ENCODE data around the gene CACNA1H. TPM values are rescaled to one million over a fixed set of nuclear protein-coding genes. Genes with fewer than 3 reads are reported as not detected.

CACNA1H gene
- polyA plus RNA-seq, 10 donors = 30.7 to 52.0 (median 36.2) TPM

DNA sequence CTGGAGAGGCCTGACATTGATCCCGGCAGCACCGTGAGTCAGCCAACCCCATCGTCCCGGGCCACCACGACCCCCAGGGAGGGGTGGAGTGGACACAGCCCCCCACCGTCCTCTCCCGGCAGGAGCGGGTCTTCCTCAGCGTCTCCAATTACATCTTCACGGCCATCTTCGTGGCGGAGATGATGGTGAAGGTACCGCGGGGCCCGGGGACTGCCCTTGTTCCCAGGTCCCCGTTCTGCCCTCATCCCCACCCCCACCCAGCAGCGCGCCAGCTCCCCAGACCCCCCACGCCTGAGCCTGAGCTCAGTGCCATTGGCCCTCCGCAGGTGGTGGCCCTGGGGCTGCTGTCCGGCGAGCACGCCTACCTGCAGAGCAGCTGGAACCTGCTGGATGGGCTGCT lies 57.6 kb downstream of the CACNA1H start:
- DNase-seq = no peak

DNA sequence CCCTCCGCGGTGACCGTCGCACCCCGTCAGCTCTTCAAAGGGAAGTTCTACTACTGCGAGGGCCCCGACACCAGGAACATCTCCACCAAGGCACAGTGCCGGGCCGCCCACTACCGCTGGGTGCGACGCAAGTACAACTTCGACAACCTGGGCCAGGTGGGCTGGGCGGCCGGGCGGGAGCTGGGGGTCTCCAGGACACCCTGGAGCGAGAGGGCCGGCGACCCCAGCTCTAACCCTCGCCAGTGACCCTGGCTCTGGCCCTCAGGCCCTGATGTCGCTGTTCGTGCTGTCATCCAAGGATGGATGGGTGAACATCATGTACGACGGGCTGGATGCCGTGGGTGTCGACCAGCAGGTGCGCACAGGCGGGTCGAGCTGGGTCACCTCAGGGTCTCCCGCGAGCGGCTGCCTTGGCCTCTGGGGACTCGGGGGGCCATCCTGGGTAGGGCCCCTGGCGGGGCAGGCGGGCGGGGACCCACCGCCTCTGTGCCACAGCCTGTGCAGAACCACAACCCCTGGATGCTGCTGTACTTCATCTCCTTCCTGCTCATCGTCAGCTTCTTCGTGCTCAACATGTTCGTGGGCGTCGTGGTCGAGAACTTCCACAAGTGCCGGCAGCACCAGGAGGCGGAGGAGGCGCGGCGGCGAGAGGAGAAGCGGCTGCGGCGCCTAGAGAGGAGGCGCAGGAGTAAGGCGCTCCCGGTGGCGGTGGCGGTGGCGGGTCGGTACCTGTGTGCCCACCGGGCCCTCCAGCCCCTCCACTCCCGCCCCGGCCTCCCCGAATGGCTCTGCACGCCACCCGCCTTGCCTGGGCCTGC lies 58.8 kb downstream of the CACNA1H start:
- DNase-seq = no peak

DNA sequence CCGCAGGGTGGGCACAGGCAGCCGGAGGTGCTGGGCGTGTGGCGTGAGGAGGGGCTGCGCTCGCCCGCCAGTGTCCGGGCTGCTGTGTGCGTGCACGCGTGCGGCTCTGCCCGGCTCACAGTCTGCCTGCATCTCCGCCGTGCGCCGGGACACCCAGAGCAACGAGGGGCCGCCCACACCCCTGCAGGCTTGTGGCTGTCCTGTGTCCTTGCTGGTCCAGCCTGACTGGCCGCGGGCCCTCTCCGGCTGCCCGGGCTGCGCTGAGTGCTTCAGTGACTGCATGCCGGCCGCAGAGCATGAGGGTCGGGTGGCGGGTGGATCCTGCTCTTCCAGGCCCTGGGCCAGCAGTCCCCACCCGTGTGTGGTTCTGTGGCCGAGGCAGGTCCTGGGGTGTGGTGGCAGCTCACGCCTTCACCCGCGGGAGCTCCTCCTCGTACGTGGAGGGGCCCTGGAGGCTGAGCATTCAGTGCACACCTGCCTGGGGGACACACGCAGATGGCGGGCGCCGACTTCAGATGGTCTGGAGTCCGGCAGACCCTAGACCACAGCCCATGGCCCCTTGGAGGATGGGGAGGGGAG lies 59.8 kb downstream of the CACNA1H start:
- DNase-seq = no peak

DNA sequence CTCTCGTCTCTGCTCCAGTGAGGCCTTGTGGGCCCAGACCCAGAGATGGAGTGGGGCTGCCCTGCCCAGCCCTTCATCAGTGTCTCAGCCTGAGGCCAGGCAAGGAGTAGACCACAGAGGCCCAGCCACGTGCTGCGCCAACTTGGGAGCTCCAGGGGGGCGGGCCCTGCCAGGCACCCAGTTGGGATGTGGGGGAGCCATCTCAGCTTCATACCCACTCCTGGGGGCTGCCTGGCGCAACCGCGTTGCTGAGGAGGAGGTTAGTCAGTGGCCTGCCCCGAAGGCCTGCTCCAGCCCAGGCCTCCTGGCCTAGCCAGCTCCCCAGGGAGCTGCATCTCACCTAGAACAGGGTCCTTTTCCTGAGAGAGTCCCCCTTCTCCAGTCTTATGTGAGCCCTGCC lies 60.3 kb downstream of the CACNA1H start:
- DNase-seq = no peak

DNA sequence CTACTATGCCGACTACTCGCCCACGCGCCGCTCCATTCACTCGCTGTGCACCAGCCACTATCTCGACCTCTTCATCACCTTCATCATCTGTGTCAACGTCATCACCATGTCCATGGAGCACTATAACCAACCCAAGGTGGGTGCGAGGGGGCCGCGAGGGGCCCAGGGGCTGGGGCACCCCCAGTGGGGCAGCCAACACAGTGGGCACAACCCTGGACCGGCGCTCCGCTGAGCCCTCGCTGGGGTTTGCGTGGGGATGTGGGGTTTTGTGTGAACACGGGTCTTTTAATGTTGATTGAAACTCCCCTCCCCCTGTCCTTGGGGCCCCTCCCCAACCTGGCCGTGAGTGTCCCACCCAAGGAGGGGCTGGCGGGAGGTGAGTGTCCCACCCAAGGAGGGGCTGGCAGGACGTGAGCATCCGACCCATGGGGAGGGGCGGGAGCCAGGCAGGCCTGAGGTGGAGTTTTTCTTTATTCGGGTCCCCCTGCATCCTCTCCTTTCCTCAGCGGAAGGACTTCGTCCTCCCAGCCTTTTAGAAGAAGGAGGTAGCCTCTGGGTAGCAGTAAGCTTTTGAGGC lies 61.0 kb downstream of the CACNA1H start:
- DNase-seq = no peak

DNA sequence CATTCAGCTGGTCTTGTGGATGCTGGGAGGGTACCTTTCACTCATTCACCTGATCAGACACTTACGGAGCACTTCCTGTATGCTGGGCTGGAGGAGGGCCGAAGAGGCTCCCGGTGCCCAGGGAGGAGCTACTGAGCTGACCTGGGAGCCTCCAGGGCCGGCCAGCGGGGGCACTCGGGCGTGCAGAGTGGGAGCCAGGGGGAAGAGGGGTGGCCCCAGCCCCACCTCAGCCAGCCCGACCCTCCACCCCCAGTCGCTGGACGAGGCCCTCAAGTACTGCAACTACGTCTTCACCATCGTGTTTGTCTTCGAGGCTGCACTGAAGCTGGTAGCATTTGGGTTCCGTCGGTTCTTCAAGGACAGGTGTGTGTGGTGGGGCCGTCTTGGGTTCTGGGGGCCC lies 61.8 kb downstream of the CACNA1H start:
- no peak for DNase-seq

DNA sequence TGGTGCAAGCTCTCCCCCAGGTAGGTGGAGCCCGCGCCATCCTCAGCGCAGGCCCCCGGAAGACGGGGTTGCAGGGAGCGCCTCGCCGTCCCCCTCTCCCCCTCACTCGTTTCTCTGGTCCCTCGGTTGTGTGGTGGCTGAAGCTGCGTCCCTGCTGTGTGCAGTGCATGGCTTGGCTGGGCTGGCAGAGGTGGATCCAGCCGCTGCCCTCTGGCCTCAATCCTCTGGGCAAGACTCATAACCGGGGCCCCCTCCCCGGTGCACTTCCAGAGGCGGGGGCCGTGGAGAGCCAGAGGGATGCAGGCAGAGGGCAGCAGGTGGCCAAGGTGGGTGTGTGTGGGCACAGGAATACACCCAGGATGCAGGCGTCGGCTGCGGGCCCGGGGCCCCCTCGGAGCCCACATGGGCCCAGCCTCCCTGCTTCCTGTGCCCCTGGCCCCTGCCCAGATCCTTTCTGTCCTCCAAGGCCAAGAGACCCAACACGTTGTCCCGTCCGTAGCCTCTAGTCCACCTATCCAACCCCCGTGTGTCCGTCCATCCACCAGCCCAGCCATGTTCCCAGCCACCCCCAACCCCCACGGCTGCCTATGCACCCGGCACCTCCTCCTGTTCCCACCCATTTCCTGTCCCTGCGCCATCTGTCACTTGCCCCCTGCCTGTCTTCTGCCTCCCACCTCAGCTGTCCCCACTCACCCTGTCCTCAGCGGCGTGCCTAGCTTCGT lies 62.8 kb downstream of the CACNA1H start:
- DNase-seq = no peak

DNA sequence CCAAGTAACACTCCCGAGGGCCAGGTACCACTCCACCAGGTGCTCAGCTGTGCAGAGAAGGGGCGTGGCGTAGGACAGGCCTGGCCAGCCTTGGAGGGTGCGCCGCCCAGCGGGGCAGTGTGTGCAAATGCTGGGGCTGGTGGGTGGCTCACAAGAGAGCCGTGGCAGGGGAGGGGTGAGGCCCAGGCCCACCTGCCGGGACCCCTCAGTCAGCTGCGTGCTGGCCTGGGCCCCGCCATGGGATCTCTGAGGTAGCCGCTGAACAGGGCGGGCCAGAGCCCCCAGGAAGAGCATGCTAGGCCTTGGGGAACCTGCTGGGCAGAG lies 63.4 kb downstream of the CACNA1H start:
- DNase-seq = no peak

DNA sequence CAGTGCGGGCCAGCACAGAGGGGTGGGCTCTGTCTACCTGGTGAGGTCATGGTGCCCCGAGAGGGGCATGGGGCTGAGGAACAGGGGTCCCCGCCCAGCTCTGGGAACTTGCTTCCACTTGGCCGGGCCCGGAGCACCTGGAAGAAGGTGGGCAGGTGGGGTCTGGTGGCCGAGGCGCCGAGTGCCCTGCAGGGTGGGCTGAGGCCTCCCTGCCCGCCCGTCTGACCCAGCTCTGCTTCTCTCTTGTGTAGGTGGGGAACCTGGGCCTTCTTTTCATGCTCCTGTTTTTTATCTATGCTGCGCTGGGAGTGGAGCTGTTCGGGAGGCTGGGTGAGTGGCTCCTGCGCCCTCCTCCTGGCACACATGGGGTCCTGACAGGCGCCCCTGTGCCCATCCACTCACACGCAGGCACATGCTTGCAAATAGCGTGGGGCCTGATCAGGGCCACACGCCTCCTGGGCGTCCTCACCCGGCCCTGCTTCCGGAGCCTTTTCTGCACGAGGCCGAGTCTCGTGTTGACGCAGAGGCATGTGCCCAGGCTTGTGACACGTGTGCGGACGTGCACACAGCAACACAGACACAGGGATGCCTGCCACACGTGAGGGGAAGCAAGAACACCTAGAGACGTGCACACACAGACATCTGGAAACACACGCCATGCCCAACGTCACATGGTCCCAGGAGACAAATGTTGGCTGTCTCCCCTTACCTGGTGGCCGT lies 63.9 kb downstream of the CACNA1H start:
- no peak for DNase-seq

DNA sequence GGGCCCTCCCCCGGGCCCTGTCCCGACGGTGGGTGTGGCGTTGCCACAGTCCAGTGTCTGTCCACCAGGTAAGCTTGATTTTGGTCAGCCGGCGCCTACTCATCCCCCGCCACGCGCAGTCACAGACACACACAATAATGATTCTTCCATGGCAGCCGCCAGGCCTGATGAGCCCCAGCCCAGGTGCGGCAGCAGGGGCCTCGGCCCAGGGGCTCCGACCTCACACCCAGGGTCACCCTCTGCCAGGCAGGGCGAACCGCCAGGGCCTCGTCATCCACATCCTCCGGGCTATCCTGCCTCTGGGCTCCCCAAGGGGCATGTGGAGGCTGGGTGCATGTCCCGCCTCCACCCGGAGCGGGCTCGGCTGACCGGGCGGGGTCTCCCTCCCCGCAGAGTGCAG lies 64.6 kb downstream of the CACNA1H start:
- DNase-seq = no peak

DNA sequence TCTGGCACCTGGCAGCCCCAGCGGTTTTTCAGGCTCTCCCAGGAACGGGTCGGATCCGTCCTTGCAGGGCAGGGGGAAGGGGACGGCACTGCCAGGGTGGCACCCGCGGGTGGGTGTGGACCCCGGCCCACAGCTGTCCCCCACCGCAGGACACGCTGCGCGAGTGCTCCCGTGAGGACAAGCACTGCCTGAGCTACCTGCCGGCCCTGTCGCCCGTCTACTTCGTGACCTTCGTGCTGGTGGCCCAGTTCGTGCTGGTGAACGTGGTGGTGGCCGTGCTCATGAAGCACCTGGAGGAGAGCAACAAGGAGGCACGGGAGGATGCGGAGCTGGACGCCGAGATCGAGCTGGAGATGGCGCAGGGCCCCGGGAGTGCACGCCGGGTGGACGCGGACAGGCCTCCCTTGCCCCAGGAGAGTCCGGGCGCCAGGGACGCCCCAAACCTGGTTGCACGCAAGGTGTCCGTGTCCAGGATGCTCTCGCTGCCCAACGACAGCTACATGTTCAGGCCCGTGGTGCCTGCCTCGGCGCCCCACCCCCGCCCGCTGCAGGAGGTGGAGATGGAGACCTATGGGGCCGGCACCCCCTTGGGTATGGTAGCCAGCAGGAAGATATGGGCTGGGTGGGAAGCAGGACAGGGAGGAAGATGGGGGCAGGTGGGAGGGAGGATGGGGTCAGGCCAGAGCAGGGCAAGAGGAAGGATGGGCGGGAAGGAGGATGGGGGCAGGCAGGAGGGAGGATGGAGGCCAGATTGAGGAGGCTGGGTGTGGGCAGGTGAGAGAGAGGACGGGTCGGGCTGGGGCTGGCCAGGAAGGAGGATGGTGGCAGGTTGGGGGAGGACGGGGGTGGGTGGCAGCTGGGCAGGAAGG lies 65.4 kb downstream of the CACNA1H start:
- DNase-seq = no peak

DNA sequence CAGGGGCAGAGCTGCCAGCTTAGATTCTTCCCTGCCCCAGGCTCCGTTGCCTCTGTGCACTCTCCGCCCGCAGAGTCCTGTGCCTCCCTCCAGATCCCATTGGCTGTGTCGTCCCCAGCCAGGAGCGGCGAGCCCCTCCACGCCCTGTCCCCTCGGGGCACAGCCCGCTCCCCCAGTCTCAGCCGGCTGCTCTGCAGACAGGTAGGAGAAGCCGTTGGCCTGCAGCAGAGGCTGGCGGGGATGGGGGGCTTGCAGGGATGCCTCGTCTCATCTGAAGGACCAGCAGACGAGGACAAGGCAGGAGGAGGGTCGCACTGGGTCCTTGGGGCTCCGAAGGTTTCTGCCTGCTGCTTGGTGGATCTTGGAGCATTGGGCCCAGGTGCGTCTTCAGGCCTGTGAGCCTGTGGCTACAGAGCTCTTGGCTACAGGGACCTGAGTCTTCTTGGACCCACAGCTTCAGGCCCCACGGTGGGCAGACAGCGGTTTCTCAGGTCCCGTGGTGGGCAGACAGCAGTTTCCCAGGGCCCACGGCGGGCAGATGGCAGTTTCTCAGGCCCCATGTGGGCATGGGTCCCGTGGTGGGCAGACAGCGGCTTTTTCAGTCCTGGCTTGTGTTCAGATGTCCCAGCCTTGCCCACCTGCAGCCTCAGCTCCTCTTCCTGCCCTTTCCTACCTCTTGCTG lies 66.2 kb downstream of the CACNA1H start:
- no peak for DNase-seq

DNA sequence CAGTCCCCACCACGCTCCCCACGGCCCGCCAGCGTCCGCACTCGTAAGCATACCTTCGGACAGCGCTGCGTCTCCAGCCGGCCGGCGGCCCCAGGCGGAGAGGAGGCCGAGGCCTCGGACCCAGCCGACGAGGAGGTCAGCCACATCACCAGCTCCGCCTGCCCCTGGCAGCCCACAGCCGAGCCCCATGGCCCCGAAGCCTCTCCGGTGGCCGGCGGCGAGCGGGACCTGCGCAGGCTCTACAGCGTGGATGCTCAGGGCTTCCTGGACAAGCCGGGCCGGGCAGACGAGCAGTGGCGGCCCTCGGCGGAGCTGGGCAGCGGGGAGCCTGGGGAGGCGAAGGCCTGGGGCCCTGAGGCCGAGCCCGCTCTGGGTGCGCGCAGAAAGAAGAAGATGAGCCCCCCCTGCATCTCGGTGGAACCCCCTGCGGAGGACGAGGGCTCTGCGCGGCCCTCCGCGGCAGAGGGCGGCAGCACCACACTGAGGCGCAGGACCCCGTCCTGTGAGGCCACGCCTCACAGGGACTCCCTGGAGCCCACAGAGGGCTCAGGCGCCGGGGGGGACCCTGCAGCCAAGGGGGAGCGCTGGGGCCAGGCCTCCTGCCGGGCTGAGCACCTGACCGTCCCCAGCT lies 67.3 kb downstream of the CACNA1H start:
- DNase-seq = no peak

DNA sequence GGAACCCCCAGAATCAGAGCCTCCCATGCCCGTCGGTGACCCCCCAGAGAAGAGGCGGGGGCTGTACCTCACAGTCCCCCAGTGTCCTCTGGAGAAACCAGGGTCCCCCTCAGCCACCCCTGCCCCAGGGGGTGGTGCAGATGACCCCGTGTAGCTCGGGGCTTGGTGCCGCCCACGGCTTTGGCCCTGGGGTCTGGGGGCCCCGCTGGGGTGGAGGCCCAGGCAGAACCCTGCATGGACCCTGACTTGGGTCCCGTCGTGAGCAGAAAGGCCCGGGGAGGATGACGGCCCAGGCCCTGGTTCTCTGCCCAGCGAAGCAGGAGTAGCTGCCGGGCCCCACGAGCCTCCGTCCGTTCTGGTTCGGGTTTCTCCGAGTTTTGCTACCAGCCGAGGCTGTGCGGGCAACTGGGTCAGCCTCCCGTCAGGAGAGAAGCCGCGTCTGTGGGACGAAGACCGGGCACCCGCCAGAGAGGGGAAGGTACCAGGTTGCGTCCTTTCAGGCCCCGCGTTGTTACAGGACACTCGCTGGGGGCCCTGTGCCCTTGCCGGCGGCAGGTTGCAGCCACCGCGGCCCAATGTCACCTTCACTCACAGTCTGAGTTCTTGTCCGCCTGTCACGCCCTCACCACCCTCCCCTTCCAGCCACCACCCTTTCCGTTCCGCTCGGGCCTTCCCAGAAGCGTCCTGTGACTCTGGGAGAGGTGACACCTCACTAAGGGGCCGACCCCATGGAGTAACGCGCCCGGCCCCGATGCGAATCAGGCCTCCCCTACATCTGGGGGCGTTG lies 68.1 kb downstream of the CACNA1H start:
- DNase-seq = no peak

DNA sequence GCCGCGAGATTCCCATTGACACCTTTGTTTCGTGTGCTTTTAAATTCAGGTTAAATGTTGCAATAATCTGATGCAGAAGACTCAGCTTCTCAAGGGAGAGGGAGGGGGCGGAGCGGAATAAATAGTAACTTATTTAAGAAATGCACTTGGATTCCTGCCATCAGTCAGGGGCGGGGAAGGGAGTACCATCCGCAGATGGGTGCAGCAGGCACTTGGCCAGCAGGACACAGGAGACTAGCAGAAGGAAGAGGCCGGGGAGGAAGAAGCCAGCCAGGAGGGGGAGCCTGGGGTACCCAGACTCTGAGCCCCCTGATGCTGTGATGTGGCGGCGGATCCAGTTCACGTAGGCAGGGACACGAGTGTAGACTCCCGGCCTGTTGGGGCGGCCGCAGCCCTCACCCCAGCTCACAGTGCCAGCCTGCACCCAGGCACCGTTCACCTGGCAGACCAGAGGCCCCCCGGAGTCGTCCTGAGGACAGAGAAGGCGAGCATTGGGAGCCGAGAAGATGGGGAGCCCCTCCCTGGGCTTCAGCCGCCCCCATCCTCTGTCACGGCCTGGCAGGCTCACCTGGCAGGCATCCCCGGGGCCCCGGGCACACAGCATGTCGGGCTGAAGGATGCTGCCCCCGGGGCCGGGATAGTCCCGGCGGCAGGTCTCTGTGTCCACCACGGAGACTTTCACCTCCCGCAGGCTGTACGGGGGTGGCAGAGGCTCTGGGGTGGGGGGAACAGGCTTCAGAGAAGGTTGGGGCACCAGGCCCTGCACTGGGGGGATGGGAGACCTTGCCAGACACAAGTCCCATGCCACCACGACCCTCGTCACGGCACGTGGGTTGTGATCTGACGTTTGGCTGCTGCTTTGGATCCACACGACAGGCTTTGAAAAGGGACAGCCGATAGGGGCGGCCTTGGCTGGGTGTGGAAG lies 69.0 kb downstream of the CACNA1H start:
- DNase-seq = peak in 2 of 3 donors; percentile 13 to 16

DNA sequence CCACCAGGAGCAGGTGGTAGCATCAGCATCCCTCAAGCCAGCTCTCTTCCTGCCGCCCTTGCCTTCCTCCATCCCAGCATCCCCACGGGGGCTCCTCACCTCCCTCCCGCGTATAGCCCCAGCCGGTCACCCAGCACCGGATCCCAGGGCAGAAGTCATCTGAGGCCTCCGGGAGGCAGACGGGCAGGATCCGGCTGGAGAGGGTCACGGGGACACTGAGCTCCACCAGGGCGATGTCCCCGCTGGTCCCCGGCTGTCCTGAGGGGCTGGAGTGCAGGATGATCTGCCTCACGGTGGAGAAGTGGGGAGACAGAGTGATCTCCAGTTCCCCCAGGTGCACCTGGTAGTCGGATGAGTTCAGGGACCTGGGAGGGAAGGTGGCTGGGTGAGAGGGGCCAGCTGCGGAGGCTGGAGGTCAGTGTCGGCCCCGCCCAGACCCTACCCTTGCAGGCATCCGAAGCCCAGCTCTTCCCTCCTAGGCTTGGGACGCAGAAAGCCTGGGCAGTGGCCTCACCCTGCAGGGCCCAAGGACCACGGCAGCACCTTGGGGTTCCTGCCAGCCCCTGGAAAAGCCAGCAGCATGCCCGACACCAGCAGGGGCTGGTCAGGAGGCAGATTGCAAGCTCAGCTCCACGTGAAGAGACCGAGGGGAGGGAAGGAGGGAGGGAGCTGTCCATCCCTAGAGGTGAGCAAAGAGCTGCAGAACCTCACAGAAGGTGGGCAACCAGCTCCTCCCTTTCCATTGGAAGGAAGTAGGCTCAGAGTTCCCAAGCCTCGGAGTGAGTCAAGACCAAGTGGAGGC lies 69.8 kb downstream of the CACNA1H start:
- no peak for DNase-seq
